Upper lobe of right lung (tissue), 1 donor: ENCODE measurements around the gene NPC1L1. TPM values are rescaled to one million over a fixed set of nuclear protein-coding genes. Genes with fewer than 3 reads are reported as not detected.

Experiments used
- ATAC-seq: fragments of 200-7000 bp; cut with Tn5 transposase; one replicate; pipeline ENCODE4 v1.9.1; 2020; ENCODE audit warnings: mild to moderate bottlenecking, moderate library complexity
- DNase-seq: peaks from one replicate; pipeline ENCODE4 v3.0.0-alpha.2; 2020
- H3K27ac ChIP-seq: fragments of 200-600 bp; one replicate; pipeline ENCODE4 v1.8.0; 2022
- H3K27me3 ChIP-seq: fragments of 200-600 bp; one replicate; pipeline ENCODE4 v1.8.0; 2022; ENCODE audit warnings: mild to moderate bottlenecking
- H3K36me3 ChIP-seq: fragments of 200-600 bp; one replicate; pipeline ENCODE4 v1.8.0; 2022
- H3K4me1 ChIP-seq: fragments of 200-600 bp; one replicate; pipeline ENCODE4 v1.8.0; 2022
- H3K4me3 ChIP-seq: fragments of 200-600 bp; one replicate; pipeline ENCODE4 v1.8.0; 2022; ENCODE audit warnings: mild to moderate bottlenecking
- H3K9me3 ChIP-seq: fragments of 200-600 bp; one replicate; pipeline ENCODE4 v1.8.0; 2022
- intact Hi-C: fragments of 100-400 bp; cut with DNase I; formaldehyde crosslinking; loops from one replicate; pipeline ENCODE4 v1.11.0; 2022
- total RNA-seq: library from RNA; stranded (reverse); fragmentation: NEBNext Ultra II Directional; extraction: Animal tissue kit (Norgen Biotek cat#: 25700); gene quantifications from one replicate; pipeline ENCODE4 v1.2.1, GENCODE V29; 2021
- TF ChIP-seq, protein P1 (sequence below): fragments of 200-600 bp; IDR thresholded peaks from one replicate; pipeline ENCODE4 v1.8.0; 2022; ENCODE audit warnings: antibody characterized with exemption
- donor health status: DM: no; HTN: yes; CAD: no; lungs with severe emphysema.

NPC1L1 gene
- total RNA-seq, 1 donor from 2014 or later = 0.17 TPM

GRCh38 chr7:44469461-44470134 is 71.5 kb downstream of the NPC1L1 start:
- Histone ChIP-seq H3K4me1 (peaks cover 27% of the 10 kb centered on the region), H3K27me3 (no peaks in the 10 kb centered on the region), H3K9me3 (no peaks in the 10 kb centered on the region), H3K4me3 (no peak overlapping the region), H3K27ac (no peak overlapping the region), H3K36me3 (peaks cover 50% of the 10 kb centered on the region)
- TF ChIP-seq, protein P1, sequence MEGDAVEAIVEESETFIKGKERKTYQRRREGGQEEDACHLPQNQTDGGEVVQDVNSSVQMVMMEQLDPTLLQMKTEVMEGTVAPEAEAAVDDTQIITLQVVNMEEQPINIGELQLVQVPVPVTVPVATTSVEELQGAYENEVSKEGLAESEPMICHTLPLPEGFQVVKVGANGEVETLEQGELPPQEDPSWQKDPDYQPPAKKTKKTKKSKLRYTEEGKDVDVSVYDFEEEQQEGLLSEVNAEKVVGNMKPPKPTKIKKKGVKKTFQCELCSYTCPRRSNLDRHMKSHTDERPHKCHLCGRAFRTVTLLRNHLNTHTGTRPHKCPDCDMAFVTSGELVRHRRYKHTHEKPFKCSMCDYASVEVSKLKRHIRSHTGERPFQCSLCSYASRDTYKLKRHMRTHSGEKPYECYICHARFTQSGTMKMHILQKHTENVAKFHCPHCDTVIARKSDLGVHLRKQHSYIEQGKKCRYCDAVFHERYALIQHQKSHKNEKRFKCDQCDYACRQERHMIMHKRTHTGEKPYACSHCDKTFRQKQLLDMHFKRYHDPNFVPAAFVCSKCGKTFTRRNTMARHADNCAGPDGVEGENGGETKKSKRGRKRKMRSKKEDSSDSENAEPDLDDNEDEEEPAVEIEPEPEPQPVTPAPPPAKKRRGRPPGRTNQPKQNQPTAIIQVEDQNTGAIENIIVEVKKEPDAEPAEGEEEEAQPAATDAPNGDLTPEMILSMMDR = no peak
- ATAC-seq = no peak
- no peak for DNase-seq
- intact Hi-C loops = no loop called here

DNA sequence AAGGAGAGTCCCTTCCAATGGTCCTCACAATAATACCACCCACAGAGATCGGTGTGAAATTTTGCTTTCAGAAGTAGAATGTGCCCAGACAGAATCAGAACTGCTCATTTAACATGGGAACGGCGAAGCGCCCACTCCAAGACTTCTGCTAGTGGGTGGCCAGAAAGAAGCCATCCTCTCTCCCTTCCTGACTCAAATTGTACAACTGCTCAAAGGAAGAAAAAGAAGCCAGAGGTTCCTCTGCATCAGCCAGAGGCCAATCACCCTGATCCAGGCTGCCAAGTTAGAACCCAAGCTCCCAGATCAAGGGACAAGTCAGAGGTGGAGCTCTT is 73.9 kb downstream of the NPC1L1 start:
- ATAC-seq (no peak), DNase-seq (no peak)
- H3K4me1 ChIP-seq = peaks cover 27% of the 10 kb centered on the region
- no peaks in the 10 kb centered on the region for H3K9me3 ChIP-seq
- peaks cover 43% of the 10 kb centered on the region for H3K36me3 ChIP-seq
- TF ChIP-seq, protein P1 = no peak
- no peaks in the 10 kb centered on the region for H3K27me3 ChIP-seq
- intact Hi-C loops = no loop called here
- no peak overlapping the region for H3K4me3 ChIP-seq
- no peak overlapping the region for H3K27ac ChIP-seq

DNA sequence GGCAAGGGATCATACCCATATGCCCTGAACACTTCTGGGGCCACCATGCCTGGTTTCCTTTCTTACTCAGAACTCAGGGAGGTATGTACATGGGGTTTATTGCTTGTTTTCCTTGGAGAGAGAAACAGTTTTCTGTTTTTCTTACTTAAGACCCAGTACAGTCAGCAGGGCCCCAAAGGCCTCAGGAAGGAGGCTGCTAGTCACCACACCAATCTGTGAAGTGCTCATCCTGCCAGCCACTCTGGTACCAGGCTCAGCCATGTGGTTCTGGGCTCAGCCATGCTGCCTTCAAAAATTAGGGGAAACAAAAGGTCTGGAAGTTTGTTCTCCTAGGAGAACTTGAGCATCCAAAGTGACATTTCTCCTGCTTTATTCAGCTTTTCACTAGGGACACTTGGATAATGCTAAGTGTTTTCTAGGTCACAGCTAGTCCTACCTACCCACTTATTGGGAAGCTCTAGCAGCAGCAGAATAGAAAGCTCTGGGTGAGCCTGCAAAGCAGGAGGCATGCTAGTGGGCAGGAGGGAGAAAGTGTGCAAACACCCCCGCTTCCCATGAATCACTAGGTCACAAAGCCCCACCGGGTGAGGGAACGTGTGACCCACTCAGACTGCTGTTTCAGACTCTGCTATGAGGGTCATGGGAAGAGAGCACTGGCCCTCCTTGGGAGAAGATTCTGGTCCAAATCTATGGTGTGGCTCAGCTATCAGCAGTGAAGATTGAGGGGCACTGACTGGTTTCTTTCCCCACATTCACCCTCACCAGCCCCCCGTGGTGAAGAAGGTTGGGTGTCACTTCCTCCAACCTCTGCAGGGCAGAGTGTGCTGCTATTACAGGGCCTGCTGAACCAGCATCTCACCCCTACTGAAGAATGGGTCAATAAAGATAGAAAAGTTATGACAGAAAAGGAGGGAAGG is 74.6 kb downstream of the NPC1L1 start:
- Histone ChIP-seq H3K9me3 (no peaks in the 10 kb centered on the region), H3K4me3 (no peak overlapping the region), H3K36me3 (peaks cover 43% of the 10 kb centered on the region), H3K4me1 (peaks cover 29% of the 10 kb centered on the region), H3K27ac (no peak overlapping the region), H3K27me3 (no peaks in the 10 kb centered on the region)
- intact Hi-C loops = no loop called here
- DNase-seq = no peak
- TF ChIP-seq, protein P1 = no peak
- no peak for ATAC-seq

- H3K36me3 ChIP-seq = peaks cover 33% of the 10 kb centered on the region
- intact Hi-C loops = no loop called here
- H3K27ac ChIP-seq = no peak overlapping the region
- H3K27me3 ChIP-seq = no peaks in the 10 kb centered on the region
- H3K4me1 ChIP-seq = peaks cover 28% of the 10 kb centered on the region
- no peak for ATAC-seq
- no peak overlapping the region for H3K4me3 ChIP-seq
- TF ChIP-seq, protein P1 = no peak
- no peak for DNase-seq
- no peaks in the 10 kb centered on the region for H3K9me3 ChIP-seq
These were observed 75.6 kb downstream of the NPC1L1 start for GRCh38 chr7:44465490-44465889.

DNA sequence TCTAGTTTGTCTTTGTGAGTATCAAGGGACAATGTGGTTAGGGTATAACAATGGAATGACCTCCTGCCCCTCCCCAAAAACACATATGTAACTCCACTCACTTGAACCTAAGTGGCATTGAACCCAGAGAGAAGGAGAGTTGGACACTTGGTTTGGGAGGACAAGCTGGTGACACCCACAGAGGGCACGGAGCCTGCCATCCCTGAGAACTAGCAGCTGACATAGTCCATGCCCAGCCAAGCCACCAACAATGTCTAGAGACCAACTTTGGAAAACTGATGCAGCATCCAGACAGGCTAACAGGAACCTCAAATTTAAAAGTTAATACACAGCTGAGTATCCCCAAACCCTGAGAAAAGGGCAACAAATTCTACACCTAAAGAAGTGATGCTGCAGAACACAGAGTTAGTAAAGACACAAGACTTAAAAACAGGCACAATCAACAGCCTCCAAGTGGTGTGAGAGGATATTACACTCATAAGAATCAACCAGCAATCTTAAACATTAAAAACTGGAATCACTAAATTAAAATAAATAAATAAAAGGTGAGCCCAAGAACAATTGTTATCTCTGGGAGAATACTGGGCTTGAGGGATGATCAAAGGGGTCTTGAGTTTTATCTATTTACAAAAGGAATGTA is 77.8 kb downstream of the NPC1L1 start:
- Histone ChIP-seq H3K36me3 (peaks cover 22% of the 10 kb centered on the region), H3K27ac (no peak overlapping the region), H3K4me3 (no peak overlapping the region), H3K27me3 (no peaks in the 10 kb centered on the region), H3K4me1 (peaks cover 11% of the 10 kb centered on the region), H3K9me3 (no peaks in the 10 kb centered on the region)
- TF ChIP-seq, protein P1 = peak; percentile 15
- intact Hi-C loops = no loop called here
- DNase-seq (no peak), ATAC-seq (no peak)

Other genes starting within 250 kb of the NPC1L1 start
- 0.17 TPM for gene CAMK2B, start 215.7 kb downstream of the NPC1L1 start, total RNA-seq
- gene NUDCD3, start 50.7 kb downstream of the NPC1L1 start, total RNA-seq = 91.0 TPM
- 53.5 TPM for gene DDX56, start 32.6 kb upstream of the NPC1L1 start, total RNA-seq
- gene TMED4, start 40.9 kb upstream of the NPC1L1 start, total RNA-seq = 78.3 TPM
- gene OGDH, start 65.3 kb upstream of the NPC1L1 start, total RNA-seq = 157 TPM
- gene ZMIZ2, start 207.5 kb upstream of the NPC1L1 start, total RNA-seq = 95.4 TPM